SU-DHL-6 (cell line): ENCODE data around the gene TUBA4B.

ENCODE experiments used
- CTCF ChIP-seq: fragments of 200-600 bp; sonication (generic); IDR thresholded peaks from one replicate; pipeline ENCODE4 v1.5.1; 2017; ENCODE audit warnings: antibody characterized with exemption, mild to moderate bottlenecking, low read length, moderate library complexity; ENCODE audit not compliant: insufficient read depth, poor library complexity, severe bottlenecking
- EZH2phosphoT487 ChIP-seq: fragments of 200-600 bp; sonication (generic), shearing (Covaris generic); conservative IDR thresholded peaks from 2 replicates; pipeline ENCODE4 v1.6.1; 2018; ENCODE audit warnings: mild to moderate bottlenecking, antibody characterized with exemption, low read length, moderate library complexity, mixed read lengths

- TF ChIP-seq CTCF (no peak), EZH2phosphoT487 (no peak)
Measured at GRCh38 chr2:219207884-219208740, 44.9 kb upstream of the TUBA4B start.
